Activated CD8-positive, alpha-beta memory T cell treated with anti-CD3 and anti-CD28 coated beads, Interleukin-2, amount 10 ng/mL, durations not matched to agents 7 days and 5 days (primary cell): Measurements from ENCODE around the gene ZWILCH. TPM values are rescaled to one million over a fixed set of nuclear protein-coding genes. Genes with fewer than 3 reads are reported as not detected.

ENCODE experiments used
- ATAC-seq: fragments of 150-1000 bp; cut with Tn5 transposase; one replicate; pipeline ENCODE4 v1.10.0; 2021; ENCODE audit warnings: moderate library complexity
- CTCF ChIA-PET: fragments of 350-600 bp; sonication (Branson Sonifier 250); formaldehyde crosslinking; loops from one replicate; lab custom pipeline; 2021; ENCODE audit warnings: antibody characterized with exemption; lab: Charles Lee
- DNase-seq: peaks from one replicate; pipeline ENCODE4 v3.0.0-alpha.2; 2020
- H3K27ac Mint-ChIP-seq: one replicate; pipeline ENCODE4 v1.8.0; 2021; ENCODE audit warnings: mild to moderate bottlenecking, mixed read lengths
- H3K27me3 Mint-ChIP-seq: one replicate; pipeline ENCODE4 v1.8.0; 2021; ENCODE audit warnings: mixed read lengths
- H3K36me3 Mint-ChIP-seq: one replicate; pipeline ENCODE4 v1.8.0; 2021; ENCODE audit warnings: mild to moderate bottlenecking, mixed read lengths
- H3K4me1 Mint-ChIP-seq: one replicate; pipeline ENCODE4 v1.8.0; 2021; ENCODE audit warnings: mixed read lengths
- H3K4me3 Mint-ChIP-seq: one replicate; pipeline ENCODE4 v1.8.0; 2021; ENCODE audit warnings: mild to moderate bottlenecking, moderate library complexity, mixed read lengths
- H3K9me3 Mint-ChIP-seq: one replicate; pipeline ENCODE4 v1.8.0; 2022; ENCODE audit warnings: low read depth, mixed read lengths
- total RNA-seq, 2 experiments: library from RNA; stranded (reverse); gene quantifications; one replicate each; pipeline ENCODE4 v1.2.3, GENCODE V29; 2021

Gene ZWILCH
- total RNA-seq, 2 experiments from 2014 or later = 35.6 to 44.6 TPM

DNA sequence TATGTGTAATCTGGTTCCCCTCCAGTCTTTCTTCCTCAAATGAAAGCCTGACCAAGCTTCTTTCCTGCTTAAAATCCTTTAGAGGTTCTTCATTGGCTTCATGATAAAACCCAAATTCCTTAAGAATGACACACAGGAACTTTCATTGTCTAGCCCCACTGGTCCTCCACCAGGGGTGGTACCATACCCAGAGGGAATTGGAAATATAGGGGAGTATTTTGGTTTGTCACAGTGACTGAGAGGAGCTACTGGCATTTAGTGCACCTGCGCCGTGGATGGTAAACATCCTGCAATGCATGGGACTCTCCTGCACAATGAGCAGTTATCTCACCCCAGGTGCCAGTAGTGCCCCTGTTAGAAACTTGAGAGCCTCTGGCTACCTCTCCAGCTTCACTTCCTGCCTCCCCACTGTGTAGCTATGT lies 10.8 kb downstream of the ZWILCH start:
- DNase-seq (no peak), ATAC-seq (no peak)
- Mint-ChIP-seq H3K36me3 (peaks cover 32% of the 10 kb centered on the region), H3K9me3 (no peaks in the 10 kb centered on the region), H3K4me1 (no peaks in the 10 kb centered on the region), H3K4me3 (no peak overlapping the region), H3K27ac (peak overlapping the region; percentile 16), H3K27me3 (no peaks in the 10 kb centered on the region)
- CTCF ChIA-PET = no interaction called here

DNA sequence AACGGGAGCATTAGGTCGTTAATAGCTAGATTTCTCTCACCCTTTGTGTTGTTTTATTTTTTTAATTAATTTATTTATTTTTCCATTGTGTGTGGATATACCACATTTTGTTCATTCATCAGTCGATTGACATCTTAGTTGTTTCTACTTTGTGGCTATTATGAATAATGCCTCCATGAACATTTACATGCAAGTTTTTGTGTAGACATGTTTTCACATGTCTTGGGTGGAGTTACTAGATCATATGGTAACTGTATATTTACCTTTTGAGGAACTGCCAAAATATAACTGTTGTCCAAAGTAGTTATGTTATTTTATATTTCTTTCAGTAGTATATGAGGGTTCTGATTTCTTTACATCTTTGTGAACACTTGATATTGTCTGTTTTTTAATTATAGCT lies 18.8 kb downstream of the ZWILCH start:
- ATAC-seq (no peak), DNase-seq (no peak)
- CTCF ChIA-PET = interaction anchor here (0.7 kb wide), 1 partner anchor 18 kb away, joined by 3 read pairs; no protein-coding TSS in a partner anchor
- H3K27ac Mint-ChIP-seq = no peak overlapping the region
- H3K4me3 Mint-ChIP-seq = no peak overlapping the region
- peaks cover 12% of the 10 kb centered on the region for H3K4me1 Mint-ChIP-seq
- H3K9me3 Mint-ChIP-seq = no peaks in the 10 kb centered on the region
- H3K36me3 Mint-ChIP-seq = peaks cover 33% of the 10 kb centered on the region
- no peaks in the 10 kb centered on the region for H3K27me3 Mint-ChIP-seq

DNA sequence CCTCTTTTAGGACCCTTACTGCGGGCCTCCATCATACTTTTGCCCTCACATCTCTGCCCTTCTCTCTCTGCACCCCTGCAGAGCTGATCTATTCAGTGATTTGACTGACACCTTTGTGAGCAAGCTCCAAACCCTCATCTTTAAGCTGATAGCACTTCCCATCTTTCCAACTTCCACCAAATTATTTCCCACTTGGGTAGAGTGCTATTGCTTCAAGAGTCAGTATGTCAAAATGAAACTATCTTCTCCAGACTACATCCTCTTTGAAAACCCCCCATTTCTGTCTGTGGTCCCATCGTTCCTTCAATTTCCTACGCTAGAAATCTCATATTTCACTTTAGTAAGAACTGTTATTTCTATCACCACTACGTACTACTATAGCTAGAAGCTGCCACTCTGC lies 19.7 kb downstream of the ZWILCH start:
- no peak for ATAC-seq
- Mint-ChIP-seq H3K9me3 (no peaks in the 10 kb centered on the region), H3K27ac (no peak overlapping the region), H3K27me3 (no peaks in the 10 kb centered on the region), H3K4me3 (no peak overlapping the region), H3K4me1 (peaks cover 12% of the 10 kb centered on the region), H3K36me3 (peaks cover 38% of the 10 kb centered on the region)
- DNase-seq = no peak
- CTCF ChIA-PET = no interaction called here

DNA sequence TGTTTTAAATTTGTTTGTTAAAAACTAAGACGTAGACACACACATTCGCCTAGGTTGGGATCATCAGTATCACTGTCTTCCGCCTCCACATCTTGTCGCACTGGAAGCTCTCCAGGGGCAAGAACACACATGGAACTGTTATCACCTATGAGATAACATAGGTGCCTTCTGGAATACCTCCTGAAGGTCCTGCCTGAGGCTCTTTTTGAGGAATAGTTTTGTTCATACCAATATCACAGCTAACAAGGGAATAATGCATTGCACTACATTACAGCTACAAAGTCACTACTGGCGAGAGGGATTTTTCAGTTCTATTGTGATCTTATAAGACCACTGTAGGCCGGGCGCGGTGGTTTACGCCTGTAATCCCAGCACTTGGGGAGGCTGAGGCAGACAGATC lies 29.9 kb downstream of the ZWILCH start:
- no peak overlapping the region for H3K27ac Mint-ChIP-seq
- no peak for DNase-seq
- H3K9me3 Mint-ChIP-seq = no peaks in the 10 kb centered on the region
- no peak for ATAC-seq
- CTCF ChIA-PET = no interaction called here
- H3K36me3 Mint-ChIP-seq = peaks cover 34% of the 10 kb centered on the region
- no peaks in the 10 kb centered on the region for H3K4me1 Mint-ChIP-seq
- no peaks in the 10 kb centered on the region for H3K27me3 Mint-ChIP-seq
- H3K4me3 Mint-ChIP-seq = no peak overlapping the region

DNA sequence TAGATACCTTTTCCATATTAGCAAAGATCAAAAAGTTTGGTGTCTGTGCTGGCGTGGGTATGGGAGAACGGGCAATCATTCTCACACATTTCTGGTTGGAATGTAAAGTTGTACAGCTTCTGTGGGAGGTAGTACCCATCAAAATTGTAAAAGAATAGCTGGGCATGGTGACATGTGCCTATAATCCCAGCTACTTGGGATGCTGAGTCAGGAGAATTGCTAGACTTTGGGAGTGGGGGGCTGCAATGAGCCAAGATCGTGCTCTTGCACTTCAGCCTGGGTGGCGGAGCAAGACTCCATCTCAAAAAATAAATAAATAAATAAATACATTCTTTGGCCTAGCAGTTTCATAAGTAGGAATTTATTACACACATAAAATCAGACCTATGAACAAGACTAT lies 37.8 kb downstream of the ZWILCH start:
- no peaks in the 10 kb centered on the region for H3K27me3 Mint-ChIP-seq
- H3K4me1 Mint-ChIP-seq = peaks cover 2% of the 10 kb centered on the region
- DNase-seq (no peak), ATAC-seq (no peak)
- CTCF ChIA-PET = interaction anchor here (1.5 kb wide), 1 partner anchor 19 kb away, joined by 3 read pairs; no protein-coding TSS in a partner anchor
- no peak overlapping the region for H3K4me3 Mint-ChIP-seq
- no peak overlapping the region for H3K27ac Mint-ChIP-seq
- H3K9me3 Mint-ChIP-seq = no peaks in the 10 kb centered on the region
- H3K36me3 Mint-ChIP-seq = peaks cover 40% of the 10 kb centered on the region

DNA sequence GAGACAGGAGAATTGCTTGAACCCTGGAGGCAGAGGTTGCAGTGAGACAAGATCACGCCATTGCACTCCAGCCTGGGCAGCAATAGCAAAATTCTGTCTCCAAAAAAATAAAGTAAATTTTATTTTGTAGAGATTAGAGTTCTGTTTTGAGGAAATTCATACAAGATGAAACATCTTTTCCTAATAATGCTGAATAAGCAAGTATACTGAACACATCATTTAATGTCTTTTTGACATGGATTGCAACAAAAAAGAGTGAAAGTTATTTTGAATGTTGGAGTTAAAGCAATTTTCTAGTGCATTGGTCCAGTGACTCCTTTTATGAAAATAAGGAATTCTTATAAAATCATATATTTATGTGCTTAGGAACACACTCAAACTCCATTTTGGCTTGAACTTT lies 40.1 kb downstream of the ZWILCH start:
- ATAC-seq (no peak), DNase-seq (no peak)
- Mint-ChIP-seq H3K27me3 (no peaks in the 10 kb centered on the region), H3K4me3 (no peak overlapping the region), H3K9me3 (no peaks in the 10 kb centered on the region), H3K27ac (no peak overlapping the region), H3K36me3 (peaks cover 32% of the 10 kb centered on the region), H3K4me1 (peaks cover 2% of the 10 kb centered on the region)
- CTCF ChIA-PET = no interaction called here

DNA sequence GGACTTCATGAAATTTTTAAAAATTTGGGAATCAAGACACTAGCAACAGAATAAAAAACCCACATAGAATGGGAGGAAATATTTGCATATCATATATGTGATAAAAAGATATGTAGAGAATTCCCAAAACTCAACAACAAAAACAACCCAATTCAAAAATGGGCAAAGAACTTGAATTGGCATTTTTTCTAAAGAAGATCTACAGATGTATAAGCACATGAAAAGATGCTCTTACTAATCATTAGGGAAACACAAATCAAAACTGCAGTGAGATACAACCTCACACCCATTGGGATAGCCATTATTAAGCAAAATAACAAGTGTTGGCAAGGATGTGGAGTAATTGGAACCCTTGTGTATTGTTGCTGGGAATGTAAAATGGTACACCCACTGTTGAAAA lies 50.6 kb downstream of the ZWILCH start:
- H3K9me3 Mint-ChIP-seq = no peaks in the 10 kb centered on the region
- CTCF ChIA-PET = interaction anchor here (1.4 kb wide), 1 partner anchor 11 kb away, joined by 3 read pairs; no protein-coding TSS in a partner anchor
- H3K27me3 Mint-ChIP-seq = no peaks in the 10 kb centered on the region
- H3K4me3 Mint-ChIP-seq = no peak overlapping the region
- ATAC-seq (no peak), DNase-seq (no peak)
- H3K27ac Mint-ChIP-seq = no peak overlapping the region
- no peaks in the 10 kb centered on the region for H3K4me1 Mint-ChIP-seq
- peaks cover 22% of the 10 kb centered on the region for H3K36me3 Mint-ChIP-seq

DNA sequence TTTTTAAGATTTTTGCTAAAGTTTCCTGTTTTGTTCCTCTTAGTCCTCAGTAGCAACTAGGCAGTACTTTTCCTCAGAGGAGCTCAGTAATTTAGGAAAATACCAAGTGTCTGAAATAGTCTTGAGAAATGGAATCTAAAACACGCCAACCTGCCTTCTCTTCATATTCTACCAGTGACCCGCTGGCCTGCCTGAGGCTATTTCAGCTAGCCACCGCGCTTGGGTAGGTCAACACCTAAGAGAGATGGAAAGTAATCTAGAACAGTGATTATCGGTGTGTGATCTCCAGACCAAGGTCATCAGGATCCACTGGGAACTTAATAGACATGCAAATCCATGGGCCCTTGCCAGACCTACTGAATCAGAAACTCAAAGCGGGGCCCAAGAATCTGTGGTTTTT lies 53.1 kb downstream of the ZWILCH start:
- CTCF ChIA-PET = interaction anchor here (1.1 kb wide), 1 partner anchor 9 kb away, joined by 3 read pairs; no protein-coding TSS in a partner anchor
- no peak for ATAC-seq
- H3K4me1 Mint-ChIP-seq = no peaks in the 10 kb centered on the region

DNA sequence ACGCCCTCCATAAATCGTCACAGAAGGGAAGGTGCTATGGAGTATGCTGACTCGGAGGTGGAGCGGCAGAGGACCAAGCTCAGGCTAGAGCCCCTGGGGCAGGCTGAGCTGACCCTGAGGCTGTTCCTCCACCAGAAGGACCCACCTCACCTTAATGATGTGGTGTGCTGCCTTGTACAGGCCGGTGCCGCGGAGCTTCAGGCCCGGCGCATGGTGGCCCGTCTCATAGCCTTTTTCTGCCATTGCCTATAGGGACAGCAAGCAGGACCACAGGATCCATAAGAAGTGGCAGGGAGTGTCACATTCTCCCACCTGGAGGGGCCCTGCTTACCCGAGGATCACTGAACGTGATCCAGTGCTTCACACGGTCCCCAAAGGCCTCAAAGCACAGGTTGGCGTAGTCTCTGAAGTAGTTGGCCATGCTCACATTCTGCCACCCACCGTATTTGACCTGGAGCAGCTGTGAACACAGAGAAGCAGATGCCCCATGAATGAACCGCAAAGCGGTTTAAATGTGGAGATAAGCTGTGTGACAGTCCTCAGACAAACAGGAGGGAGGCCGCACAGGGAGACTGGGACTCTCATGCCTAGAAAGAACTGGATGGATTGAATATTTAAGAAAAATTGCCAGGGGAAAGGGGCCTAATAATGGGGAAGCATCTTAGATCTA lies 55.9 kb downstream of the ZWILCH start:
- Mint-ChIP-seq H3K27ac (no peak overlapping the region), H3K9me3 (no peaks in the 10 kb centered on the region), H3K27me3 (no peaks in the 10 kb centered on the region), H3K4me3 (no peak overlapping the region), H3K36me3 (no peaks in the 10 kb centered on the region), H3K4me1 (peaks cover 1% of the 10 kb centered on the region)
- CTCF ChIA-PET = interaction anchor here (0.7 to 1.2 kb wide), 3 partner anchors 11 to 58 kb away, joined by 3 read pairs; no protein-coding TSS in a partner anchor
- DNase-seq (no peak), ATAC-seq (no peak)

More for the DNA sequence above, 53.1 kb downstream of the ZWILCH start:
- Mint-ChIP-seq H3K9me3 (no peaks in the 10 kb centered on the region), H3K36me3 (peaks cover 10% of the 10 kb centered on the region), H3K27me3 (no peaks in the 10 kb centered on the region), H3K4me3 (no peak overlapping the region), H3K27ac (no peak overlapping the region)
- no peak for DNase-seq

DNA sequence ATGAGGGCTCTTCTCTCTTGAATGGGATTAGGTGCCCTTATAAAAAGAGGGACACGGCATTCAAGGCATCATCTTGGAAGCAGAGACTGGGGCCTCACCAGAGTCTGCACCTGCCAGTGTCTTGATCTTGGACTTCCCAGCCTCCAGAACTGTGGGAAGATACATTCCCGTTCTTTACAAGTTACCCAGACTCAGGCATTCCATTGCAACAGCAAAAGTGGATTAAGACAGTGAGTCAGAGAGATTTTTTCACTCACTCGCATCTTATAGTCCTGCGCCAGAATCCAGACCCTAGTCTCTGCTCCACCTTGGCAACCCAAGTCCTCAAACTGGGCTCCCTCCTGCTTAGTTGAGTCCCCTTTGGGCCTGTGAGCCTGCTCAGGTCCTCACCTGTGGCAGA lies 58.0 kb downstream of the ZWILCH start:
- DNase-seq = no peak
- H3K4me3 Mint-ChIP-seq = no peak overlapping the region
- H3K36me3 Mint-ChIP-seq = no peaks in the 10 kb centered on the region
- no peaks in the 10 kb centered on the region for H3K9me3 Mint-ChIP-seq
- H3K4me1 Mint-ChIP-seq = peaks cover 7% of the 10 kb centered on the region
- CTCF ChIA-PET = no interaction called here
- ATAC-seq = no peak
- no peak overlapping the region for H3K27ac Mint-ChIP-seq
- no peaks in the 10 kb centered on the region for H3K27me3 Mint-ChIP-seq

DNA sequence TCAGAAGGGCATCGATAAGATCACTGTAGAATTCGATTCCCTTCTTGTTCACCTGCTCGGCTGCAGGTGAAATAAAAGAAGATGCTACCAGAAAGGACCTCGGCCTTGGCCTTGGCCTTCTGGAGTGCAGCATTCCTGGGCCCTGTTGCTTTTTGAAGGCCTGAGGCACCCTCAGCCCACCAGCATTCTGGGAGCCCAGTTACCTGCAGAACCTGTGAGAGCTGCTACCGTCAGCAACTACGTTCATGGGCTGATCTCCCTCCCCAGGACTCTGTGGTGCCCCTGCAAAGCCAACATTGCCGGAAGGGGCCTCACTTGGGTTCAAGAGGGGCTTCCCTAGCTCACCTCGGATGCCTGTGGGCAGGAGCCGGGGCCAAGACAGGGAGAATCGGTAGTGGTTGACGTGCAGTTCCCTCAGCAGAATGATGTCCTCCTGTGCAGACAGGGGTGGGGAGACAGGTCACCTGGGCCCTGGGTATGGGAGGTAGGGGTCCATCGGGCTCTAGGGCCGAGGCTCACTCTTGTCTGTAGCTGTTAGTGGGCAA lies 58.5 kb downstream of the ZWILCH start:
- H3K9me3 Mint-ChIP-seq = no peaks in the 10 kb centered on the region
- no peaks in the 10 kb centered on the region for H3K36me3 Mint-ChIP-seq
- CTCF ChIA-PET = no interaction called here
- no peak for DNase-seq
- no peaks in the 10 kb centered on the region for H3K27me3 Mint-ChIP-seq
- ATAC-seq = no peak
- H3K4me3 Mint-ChIP-seq = no peak overlapping the region
- peaks cover 7% of the 10 kb centered on the region for H3K4me1 Mint-ChIP-seq
- no peak overlapping the region for H3K27ac Mint-ChIP-seq

DNA sequence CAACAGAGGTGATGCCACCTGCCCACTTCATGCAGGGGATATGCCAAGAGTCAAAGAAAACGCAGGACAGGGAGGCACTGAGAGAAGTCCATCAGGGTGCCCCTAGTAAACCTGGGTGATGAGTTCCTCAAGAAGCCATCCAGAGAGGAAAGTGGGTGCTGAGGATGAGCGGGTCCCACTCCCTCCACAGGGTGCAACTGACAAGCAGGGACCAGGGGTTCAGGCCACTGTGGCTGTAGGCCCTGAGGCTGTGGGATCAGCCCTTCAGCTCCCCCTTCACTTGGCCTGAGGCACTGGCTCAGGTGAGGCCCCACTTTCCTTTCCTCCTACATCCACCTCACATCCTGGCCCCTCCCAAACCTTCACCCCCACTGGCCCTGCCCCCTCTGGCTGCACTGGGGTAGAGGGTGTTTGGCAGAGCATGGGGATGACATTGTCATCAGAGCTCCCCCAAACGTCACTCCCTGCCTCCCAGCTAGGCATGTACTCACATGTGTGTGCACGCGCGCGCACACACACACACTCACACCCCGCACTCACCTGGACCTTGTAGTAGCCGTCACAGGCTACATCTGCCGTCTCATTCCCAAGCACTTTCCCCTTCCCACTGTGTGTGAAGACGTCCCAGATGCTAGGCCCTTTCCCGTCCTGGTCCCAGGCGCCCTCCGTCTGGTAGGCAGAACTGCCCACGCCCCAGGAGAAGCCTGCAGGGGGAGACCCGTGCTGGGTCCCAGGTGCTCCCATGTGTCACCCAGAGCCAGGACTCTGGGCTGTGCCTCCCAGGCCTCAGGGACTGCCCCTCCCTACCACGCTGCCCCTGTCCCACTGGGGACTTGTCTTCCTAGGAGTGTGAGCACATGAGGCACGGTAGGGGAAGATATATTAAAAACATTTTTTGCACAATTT lies 59.3 kb downstream of the ZWILCH start:
- Mint-ChIP-seq H3K4me3 (no peak overlapping the region), H3K4me1 (peaks cover 7% of the 10 kb centered on the region), H3K27me3 (no peaks in the 10 kb centered on the region), H3K27ac (no peak overlapping the region), H3K9me3 (no peaks in the 10 kb centered on the region), H3K36me3 (no peaks in the 10 kb centered on the region)
- DNase-seq = no peak
- ATAC-seq = no peak
- CTCF ChIA-PET = interaction anchor here (1.4 kb wide), 1 partner anchor 12 kb away, joined by 3 read pairs; no protein-coding TSS in a partner anchor

DNA sequence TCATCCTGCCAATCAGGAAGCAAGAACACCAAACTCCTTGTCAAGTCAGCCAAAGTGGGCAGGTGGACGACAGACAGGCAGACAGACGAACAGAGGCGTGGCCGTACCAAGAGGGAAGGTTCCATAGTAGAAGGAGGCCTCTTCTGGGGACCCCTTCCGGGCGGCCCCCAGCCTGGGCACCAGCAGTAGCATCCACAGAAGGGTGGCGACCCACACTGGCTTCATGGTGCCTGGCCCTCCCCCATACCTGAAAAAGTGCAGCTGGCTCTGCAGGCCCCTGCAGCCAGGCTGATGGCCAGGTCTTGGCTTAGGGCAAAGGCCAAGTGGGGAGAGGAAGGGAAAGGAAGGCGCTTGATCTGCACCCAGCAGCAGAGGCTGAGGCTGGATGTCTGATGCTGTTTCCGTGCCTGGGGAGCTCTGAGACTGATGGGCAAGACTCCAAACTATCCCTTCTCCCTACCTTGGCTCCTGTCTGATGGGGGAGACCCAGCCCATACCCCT lies 60.1 kb downstream of the ZWILCH start:
- no peak for DNase-seq
- no peak overlapping the region for H3K27ac Mint-ChIP-seq
- CTCF ChIA-PET = interaction anchor here (1.4 to 1.5 kb wide), 2 partner anchors 13 to 54 kb away, joined by 3 to 5 read pairs; no protein-coding TSS in a partner anchor
- H3K4me3 Mint-ChIP-seq = no peak overlapping the region
- H3K27me3 Mint-ChIP-seq = no peaks in the 10 kb centered on the region
- ATAC-seq = no peak
- no peaks in the 10 kb centered on the region for H3K36me3 Mint-ChIP-seq
- H3K4me1 Mint-ChIP-seq = peaks cover 7% of the 10 kb centered on the region
- H3K9me3 Mint-ChIP-seq = no peaks in the 10 kb centered on the region
